ENCODE measurements around the gene TXN. TPM values are rescaled to one million over a fixed set of nuclear protein-coding genes. Genes with fewer than 3 reads are reported as not detected.

Gene TXN
- total RNA-seq, 4 donors from 2014 or later: 134 to 276 (median 142) TPM

DNA sequence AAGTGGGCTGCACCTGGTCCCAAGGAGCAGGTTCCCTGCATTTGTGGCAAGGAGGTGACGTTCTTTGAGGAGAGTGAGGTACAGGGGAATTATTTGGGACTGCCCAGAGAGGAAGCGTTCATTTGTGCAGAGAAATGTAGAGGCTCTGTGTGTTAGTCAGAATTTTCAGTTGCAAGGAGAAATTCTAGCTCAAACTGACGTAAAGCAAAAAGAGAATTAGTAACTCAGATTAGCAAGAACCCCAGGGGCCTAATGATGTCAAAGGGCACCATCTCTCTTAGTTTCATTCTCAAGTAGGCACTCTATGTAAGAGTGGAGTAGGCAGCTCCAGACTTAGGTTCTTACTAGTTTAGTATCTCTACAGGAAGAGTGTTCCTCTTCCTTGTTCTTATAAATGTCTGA is 2.4 kb upstream of the TXN start:
- Histone ChIP-seq H3K36me3 (no peaks in the 10 kb centered on the region), H3K4me1 (peaks cover 0 to 31% (median 7%) of the 10 kb centered on the region in 3 donors), H3K27ac (no peak overlapping the region), H3K9me3 (no peaks in the 10 kb centered on the region), H3K27me3 (peaks cover 5% of the 10 kb centered on the region), H3K4me3 (no peak overlapping the region)
- 90 to 93% methylated on average over 3 of the region's 3 CpGs for WGBS, 2 donors (ENCODE audit: low coverage in 1 of 2)
- ATAC-seq: no peak
- no peak for TF ChIP-seq POLR2A (IDR thresholded peaks at IDR 0.05)
- TF ChIP-seq, protein P1, sequence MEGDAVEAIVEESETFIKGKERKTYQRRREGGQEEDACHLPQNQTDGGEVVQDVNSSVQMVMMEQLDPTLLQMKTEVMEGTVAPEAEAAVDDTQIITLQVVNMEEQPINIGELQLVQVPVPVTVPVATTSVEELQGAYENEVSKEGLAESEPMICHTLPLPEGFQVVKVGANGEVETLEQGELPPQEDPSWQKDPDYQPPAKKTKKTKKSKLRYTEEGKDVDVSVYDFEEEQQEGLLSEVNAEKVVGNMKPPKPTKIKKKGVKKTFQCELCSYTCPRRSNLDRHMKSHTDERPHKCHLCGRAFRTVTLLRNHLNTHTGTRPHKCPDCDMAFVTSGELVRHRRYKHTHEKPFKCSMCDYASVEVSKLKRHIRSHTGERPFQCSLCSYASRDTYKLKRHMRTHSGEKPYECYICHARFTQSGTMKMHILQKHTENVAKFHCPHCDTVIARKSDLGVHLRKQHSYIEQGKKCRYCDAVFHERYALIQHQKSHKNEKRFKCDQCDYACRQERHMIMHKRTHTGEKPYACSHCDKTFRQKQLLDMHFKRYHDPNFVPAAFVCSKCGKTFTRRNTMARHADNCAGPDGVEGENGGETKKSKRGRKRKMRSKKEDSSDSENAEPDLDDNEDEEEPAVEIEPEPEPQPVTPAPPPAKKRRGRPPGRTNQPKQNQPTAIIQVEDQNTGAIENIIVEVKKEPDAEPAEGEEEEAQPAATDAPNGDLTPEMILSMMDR (IDR thresholded peaks at IDR 0.05): no peak
- no peak for TF ChIP-seq EP300 (IDR thresholded peaks at IDR 0.05)
- no peak for TF ChIP-seq POLR2AphosphoS5 (IDR thresholded peaks at IDR 0.05)

DNA sequence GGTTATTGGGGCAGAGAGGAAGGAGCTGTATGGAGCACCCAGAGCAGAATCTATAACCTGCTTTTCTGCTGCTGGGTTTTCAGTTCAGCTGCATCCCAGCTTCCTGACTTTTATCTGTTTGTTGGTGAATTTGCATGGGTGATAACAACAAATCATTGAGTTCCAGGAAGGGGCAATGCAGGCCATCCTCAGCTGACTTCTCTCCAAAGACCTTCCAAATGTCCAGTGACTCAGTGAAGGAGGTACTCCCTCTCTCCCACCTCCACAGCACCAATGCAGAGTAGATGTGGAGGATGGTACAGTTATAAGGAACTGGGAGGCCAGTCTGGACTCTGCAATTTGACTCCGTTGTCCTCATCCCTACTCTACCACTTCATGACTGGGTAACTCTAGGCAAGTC is 1.6 kb upstream of the TXN start:
- Histone ChIP-seq H3K36me3 (no peaks in the 10 kb centered on the region), H3K9me3 (no peaks in the 10 kb centered on the region), H3K4me3 (no peak overlapping the region), H3K27me3 (peaks cover 5% of the 10 kb centered on the region), H3K27ac (peak overlapping the region in 3 of 4 donors; percentile 90 to 94 (median 93)), H3K4me1 (peaks cover 0 to 38% (median 7%) of the 10 kb centered on the region in 3 donors)
- ATAC-seq: no peak
- WGBS, 2 donors (ENCODE audit: low coverage in 1 of 2): 100% methylated on average over 1 of the region's 1 CpG
- TF ChIP-seq, protein P1 (IDR thresholded peaks at IDR 0.05): no peak
- TF ChIP-seq POLR2AphosphoS5 (IDR thresholded peaks at IDR 0.05) (no peak), EP300 (IDR thresholded peaks at IDR 0.05) (no peak), POLR2A (IDR thresholded peaks at IDR 0.05) (no peak)

DNA sequence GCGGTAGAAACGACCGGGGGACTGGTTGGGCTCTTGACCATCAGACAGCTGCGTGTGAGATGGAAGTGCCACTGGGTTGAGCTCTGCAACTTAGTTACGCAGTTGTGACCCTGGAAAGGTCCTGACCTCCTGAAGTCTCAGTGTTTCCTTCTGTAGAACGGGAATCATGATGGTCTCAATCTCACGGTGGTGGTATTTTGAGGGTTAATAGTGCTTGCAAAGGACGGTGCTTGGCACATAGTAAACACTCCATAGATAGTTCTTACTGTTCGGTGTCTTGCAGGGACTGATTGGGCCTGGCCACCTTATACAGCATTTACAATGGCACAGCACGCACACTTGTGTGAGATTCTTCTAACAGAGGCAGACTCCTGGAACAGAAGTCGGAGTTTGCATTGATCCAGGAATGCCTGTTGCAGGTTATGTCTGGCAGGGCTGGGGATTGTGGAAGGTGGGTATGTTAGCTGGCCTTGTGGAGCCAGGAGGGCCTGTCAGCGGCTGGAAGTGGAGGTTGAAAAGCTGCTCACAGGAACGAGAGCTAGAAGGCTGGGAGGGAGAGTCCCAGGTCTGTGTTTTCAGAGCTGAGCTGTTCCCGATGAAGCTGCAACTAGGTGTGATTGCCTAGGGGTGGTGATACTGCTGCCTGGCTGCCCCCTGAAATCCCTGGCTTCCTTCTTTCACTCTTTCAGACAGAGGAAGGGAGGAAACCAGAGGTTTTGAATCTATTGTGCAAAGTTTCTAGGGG is 962 bp upstream of the TXN start:
- peaks cover 0 to 43% (median 7%) of the 10 kb centered on the region in 3 donors for H3K4me1 ChIP-seq
- ATAC-seq: no peak
- TF ChIP-seq EP300 (IDR thresholded peaks at IDR 0.05) (no peak), POLR2A (IDR thresholded peaks at IDR 0.05) (no peak)
- TF ChIP-seq, protein P1 (IDR thresholded peaks at IDR 0.05): no peak
- H3K4me3 ChIP-seq: peak overlapping the region; percentile 85 to 99
- 8 to 12% methylated on average over 9 to 11 of the region's 14 CpGs for WGBS, 2 donors (ENCODE audit: low coverage in 1 of 2)
- no peaks in the 10 kb centered on the region for H3K36me3 ChIP-seq
- peak overlapping the region; percentile 51 to 94 (median 92) for H3K27ac ChIP-seq
- H3K9me3 ChIP-seq: no peaks in the 10 kb centered on the region
- H3K27me3 ChIP-seq: no peaks in the 10 kb centered on the region

DNA sequence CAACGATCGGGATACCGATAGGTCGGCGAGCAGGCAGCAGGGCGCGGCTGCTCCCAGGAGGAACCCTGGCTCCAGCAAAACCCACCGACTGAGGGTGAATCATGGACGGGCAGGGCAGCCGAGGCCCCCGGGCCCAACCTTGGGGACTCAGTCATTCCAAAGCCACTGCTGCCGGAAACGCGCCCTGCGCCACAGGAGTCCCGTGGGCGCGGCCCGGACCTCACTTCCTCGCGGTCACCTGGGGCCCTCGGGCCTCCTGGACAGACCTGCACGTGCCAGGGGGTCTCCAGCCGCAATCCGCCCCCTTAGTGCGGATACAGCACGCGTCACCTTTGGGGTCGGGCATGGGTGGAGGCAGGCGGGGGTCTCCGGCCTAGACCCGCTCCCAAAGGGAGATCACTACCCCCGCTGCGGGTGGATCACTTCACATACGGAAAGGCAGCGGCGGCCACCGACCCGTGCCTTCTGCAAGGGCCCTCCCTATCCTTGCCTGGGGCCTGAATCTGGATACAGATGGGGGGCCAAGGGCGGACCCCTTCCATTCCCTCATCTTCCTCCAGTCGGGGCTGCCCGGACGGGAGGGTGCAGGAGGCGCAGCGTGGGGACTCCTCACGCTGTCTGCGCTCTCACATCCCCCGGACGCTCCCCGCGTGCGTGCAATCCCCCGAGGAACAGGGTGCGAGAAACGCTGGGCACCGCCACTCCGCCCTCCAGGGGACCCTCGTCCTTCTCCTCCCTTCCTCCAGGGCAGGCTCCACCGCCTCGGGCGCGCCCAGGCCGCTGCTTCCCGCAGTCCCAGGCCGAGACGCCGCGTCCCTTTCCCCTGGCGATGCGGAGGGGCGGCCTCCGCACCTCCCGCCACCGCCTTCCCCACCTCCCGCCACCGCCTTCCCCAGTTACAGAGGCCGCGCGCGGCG is 586 bp downstream of the TXN start:
- Histone ChIP-seq H3K9me3 (no peaks in the 10 kb centered on the region), H3K4me3 (peak overlapping the region; percentile 85 to 99), H3K27ac (peak overlapping the region; percentile 83 to 94 (median 92)), H3K27me3 (no peaks in the 10 kb centered on the region), H3K4me1 (peaks cover 0 to 59% (median 7%) of the 10 kb centered on the region in 3 donors), H3K36me3 (peaks cover 0 to 4% of the 10 kb centered on the region in 2 donors)
- TF ChIP-seq EP300 (IDR thresholded peaks at IDR 0.05): no peak
- TF ChIP-seq, protein P1 (IDR thresholded peaks at IDR 0.05): no peak
- peak in 1 of 2 donors; percentile 37 for TF ChIP-seq POLR2A (IDR thresholded peaks at IDR 0.05)
- TF ChIP-seq POLR2AphosphoS5 (IDR thresholded peaks at IDR 0.05): peak; percentile 48
- 0% methylated on average over 3 of the region's 81 CpGs; no CpG with 5 or more reads in 1 of the 2 donors for WGBS, 2 donors (ENCODE audit: low coverage in 1 of 2)
- peak; percentile 48 for ATAC-seq
